H9 (cell line): Measurements from ENCODE around the gene KCNE4. TPM values are rescaled to one million over a fixed set of nuclear protein-coding genes. Genes with fewer than 3 reads are reported as not detected.

Experiments used
- DNase-seq: peaks from one replicate; pipeline ENCODE4 v3.0.0-alpha.2; 2017
- H2AFZ ChIP-seq: one replicate; pipeline ENCODE4 v1.6.1; 2013; ENCODE audit warnings: mild to moderate bottlenecking, low read length, control low read depth, moderate library complexity
- H2AK5ac ChIP-seq: 2 replicates; pipeline ENCODE4 v1.6.1; 2013; ENCODE audit warnings: low read length, control low read depth, mixed read lengths; ENCODE audit not compliant: insufficient read length
- H2BK120ac ChIP-seq: one replicate; pipeline ENCODE4 v1.6.1; 2013; ENCODE audit warnings: low read depth, mild to moderate bottlenecking, low read length, control low read depth, inconsistent platforms; ENCODE audit not compliant: poor library complexity, severe bottlenecking
- H2BK12ac ChIP-seq: 2 replicates; pipeline ENCODE4 v1.6.1; 2013; ENCODE audit warnings: low read length, control low read depth, mixed read lengths, low read depth; ENCODE audit not compliant: insufficient read length
- H2BK15ac ChIP-seq: 2 replicates; pipeline ENCODE4 v1.6.1; 2013; ENCODE audit warnings: low read depth, low read length, control low read depth
- H2BK20ac ChIP-seq: one replicate; pipeline ENCODE4 v1.6.1; 2013; ENCODE audit warnings: low read depth, mild to moderate bottlenecking, low read length, control low read depth, inconsistent platforms; ENCODE audit not compliant: poor library complexity, severe bottlenecking
- H2BK5ac ChIP-seq: 2 replicates; pipeline ENCODE4 v1.6.1; 2013; ENCODE audit warnings: low read length, control low read depth, mixed read lengths; ENCODE audit not compliant: insufficient read length
- H3K14ac ChIP-seq: 2 replicates; pipeline ENCODE4 v1.6.1; 2013; ENCODE audit warnings: low read length, control low read depth; ENCODE audit not compliant: insufficient read depth
- H3K18ac ChIP-seq: 2 replicates; pipeline ENCODE4 v1.6.1; 2013; ENCODE audit warnings: low read depth, mild to moderate bottlenecking, mixed read lengths, low read length, control low read depth; ENCODE audit not compliant: insufficient read length
- H3K23ac ChIP-seq: 2 replicates; pipeline ENCODE4 v1.6.1; 2013; ENCODE audit warnings: low read length, control low read depth, mixed read lengths, low read depth; ENCODE audit not compliant: insufficient read length
- H3K23me2 ChIP-seq: 2 replicates; pipeline ENCODE4 v1.6.1; 2013; ENCODE audit warnings: low read depth, mild to moderate bottlenecking, mixed read lengths, low read length, control low read depth; ENCODE audit not compliant: insufficient read length, poor library complexity, severe bottlenecking
- H3K27ac ChIP-seq: 2 replicates; pipeline ENCODE4 v1.5.1; 2013; ENCODE audit warnings: low read length, control low read depth, mixed read lengths, low read depth; ENCODE audit not compliant: insufficient read length
- H3K27me3 ChIP-seq: 2 replicates; pipeline ENCODE4 v1.6.1; 2013; ENCODE audit warnings: low read length, control low read depth, inconsistent platforms; ENCODE audit not compliant: insufficient read depth
- H3K4ac ChIP-seq: 2 replicates; pipeline ENCODE4 v1.6.1; 2013; ENCODE audit warnings: low read depth, mild to moderate bottlenecking, control low read depth, inconsistent platforms, low read length, moderate library complexity
- H3K4me1 ChIP-seq: 2 replicates; pipeline ENCODE4 v1.6.1; 2013; ENCODE audit warnings: low read length, control low read depth, inconsistent platforms; ENCODE audit not compliant: insufficient read depth
- H3K4me2 ChIP-seq: 2 replicates; pipeline ENCODE4 v1.6.1; 2013; ENCODE audit warnings: low read length, control low read depth, mixed read lengths; ENCODE audit not compliant: insufficient read length, insufficient read depth
- H3K56ac ChIP-seq: 2 replicates; pipeline ENCODE4 v1.6.1; 2013; ENCODE audit warnings: low read depth, mild to moderate bottlenecking, mixed read lengths, low read length, control low read depth; ENCODE audit not compliant: insufficient read length
- H3K79me1 ChIP-seq: 2 replicates; pipeline ENCODE4 v1.6.1; 2013; ENCODE audit warnings: low read depth, mild to moderate bottlenecking, moderate library complexity, low read length, control low read depth, inconsistent platforms; ENCODE audit not compliant: insufficient read depth, poor library complexity, severe bottlenecking
- H3K79me2 ChIP-seq: 2 replicates; pipeline ENCODE4 v1.6.1; 2013; ENCODE audit warnings: low read length, control low read depth, inconsistent platforms; ENCODE audit not compliant: insufficient read depth
- H3K9ac ChIP-seq: 2 replicates; pipeline ENCODE4 v1.6.1; 2013; ENCODE audit warnings: low read length, control low read depth, mixed read lengths; ENCODE audit not compliant: insufficient read length; ENCODE audit errors: extremely low read depth
- H3K9me3 ChIP-seq: one replicate; pipeline ENCODE4 v1.6.1; 2013; ENCODE audit warnings: low read depth, low read length, inconsistent platforms; ENCODE audit not compliant: control insufficient read depth
- H3T11ph ChIP-seq: one replicate; pipeline ENCODE4 v1.6.1; 2013; ENCODE audit warnings: mild to moderate bottlenecking, low read length, control low read depth, inconsistent platforms
- H4K20me1 ChIP-seq: one replicate; pipeline ENCODE4 v1.6.1; 2013; ENCODE audit not compliant: control insufficient read depth, insufficient read length, insufficient read depth
- H4K5ac ChIP-seq: 2 replicates; pipeline ENCODE4 v1.6.1; 2013; ENCODE audit warnings: low read depth, mild to moderate bottlenecking, mixed read lengths, low read length, control low read depth; ENCODE audit not compliant: insufficient read length
- H4K8ac ChIP-seq: replicated peaks from 2 replicates; pipeline ENCODE4 v1.6.1; 2013; ENCODE audit warnings: low read length, control low read depth, mixed read lengths, low read depth; ENCODE audit not compliant: insufficient read length
- H4K91ac ChIP-seq: 2 replicates; pipeline ENCODE4 v1.6.1; 2013; ENCODE audit warnings: low read depth, mild to moderate bottlenecking, moderate library complexity, mixed read lengths, low read length, control low read depth; ENCODE audit not compliant: insufficient read length
- H3K27ac Mint-ChIP-seq, 3 experiments: 2 replicates in 2 of 3; 3 replicates in 1 of 3; pipeline ENCODE4 v1.8.0; 2020 to 2021; ENCODE audit warnings: mixed read lengths in 3 of 3, mild to moderate bottlenecking in 1 of 3, moderate library complexity in 1 of 3
- H3K27me3 Mint-ChIP-seq: 2 replicates; pipeline ENCODE4 v1.8.0; 2021; ENCODE audit warnings: low read depth, mild to moderate bottlenecking, moderate library complexity, mixed read lengths
- H3K36me3 Mint-ChIP-seq, 3 experiments: 2 replicates in 2 of 3; 3 replicates in 1 of 3; pipeline ENCODE4 v1.8.0; 2020 to 2021; ENCODE audit warnings: low read depth in 3 of 3, mixed read lengths in 3 of 3; ENCODE audit not compliant: insufficient read depth in 1 of 3
- H3K4me1 Mint-ChIP-seq, 2 experiments: 2 replicates each; pipeline ENCODE4 v1.8.0; 2020; ENCODE audit warnings: mixed read lengths in 2 of 2
- H3K4me3 Mint-ChIP-seq, 2 experiments: 2 replicates in 1 of 2; 3 replicates in 1 of 2; pipeline ENCODE4 v1.8.0; 2020 to 2021; ENCODE audit warnings: mild to moderate bottlenecking in 2 of 2, mixed read lengths in 2 of 2, moderate library complexity in 1 of 2
- H3K9me3 Mint-ChIP-seq, 2 experiments: 2 replicates in 1 of 2; 3 replicates in 1 of 2; pipeline ENCODE4 v1.8.0; 2020; ENCODE audit warnings: mild to moderate bottlenecking in 2 of 2, mixed read lengths in 2 of 2, moderate library complexity in 1 of 2
- CTCF ChIP-seq: fragments of 200-600 bp; sonication (generic); conservative IDR thresholded peaks from 3 replicates; pipeline ENCODE4 v1.8.0; 2021; ENCODE audit warnings: antibody characterized with exemption, mild to moderate bottlenecking
- WGBS: extraction: QIAGEN DNeasy Blood & Tissue Kit; methylation state at CpG from one replicate; pipeline ENCODE4 v1.1.7; 2013; ENCODE audit warnings: missing lambda C conversion rate, low lambda C conversion rate, mixed read lengths; ENCODE audit not compliant: insufficient read length; ENCODE audit errors: extremely low coverage; 5-methylcytosine and 5-hydroxymethylcytosine counted together
- total RNA-seq: library from RNA; stranded (reverse); gene quantifications from 2 replicates; pipeline ENCODE4 v1.2.1, GENCODE V29; 2021

KCNE4 gene
- total RNA-seq, 1 experiment from 2014 or later = 0.24 TPM

- Histone ChIP-seq H2BK12ac (no peak overlapping the region), H2AK5ac (no peak overlapping the region), H3K79me2 (no peaks in the 10 kb centered on the region), H3K79me1 (no peaks in the 10 kb centered on the region), H3K9ac (no peak overlapping the region), H2AFZ (no peak overlapping the region), H3K4ac (no peak overlapping the region), H3K9me3 (no peaks in the 10 kb centered on the region), H4K91ac (no peak overlapping the region), H2BK20ac (no peak overlapping the region), H3K27ac (no peak overlapping the region), H2BK15ac (no peak overlapping the region), H3K14ac (no peak overlapping the region), H3K18ac (no peak overlapping the region), H2BK5ac (no peak overlapping the region), H2BK120ac (no peak overlapping the region), H3T11ph (no peak overlapping the region), H4K20me1 (no peaks in the 10 kb centered on the region), H3K4me2 (no peak overlapping the region), H3K4me1 (no peaks in the 10 kb centered on the region; the same call in 1 of the 2 replicates), H3K27me3 (no peaks in the 10 kb centered on the region; the same call in 1 of the 2 replicates), H4K5ac (no peak overlapping the region), H3K23ac (no peak overlapping the region), H4K8ac (no peak overlapping the region), H3K56ac (no peak overlapping the region), H3K23me2 (no peaks in the 10 kb centered on the region)
- Mint-ChIP-seq H3K4me1 (peaks cover 30 to 44% of the 10 kb centered on the region in 2 experiments), H3K4me3 (no peak overlapping the region), H3K27me3 (peaks cover 5% of the 10 kb centered on the region; the same call in 1 of the 2 replicates), H3K27ac (no peak overlapping the region), H3K9me3 (no peaks in the 10 kb centered on the region), H3K36me3 (no peaks in the 10 kb centered on the region)
- TF ChIP-seq CTCF = no peak
- no CpG with 5 or more reads among the region's 1 CpG for WGBS
- no peak for DNase-seq
These were observed 3.5 kb upstream of the KCNE4 start for GRCh38 chr2:223048519-223048918.
